HL-60 (cell line): ENCODE measurements around the gene BRAF.
"Not testable (repeated sequence)": the region's sequence is repeated elsewhere in the genome, so short reads cannot be mapped to it uniquely, and the experiment has no call there.

Source experiments
- DNase-seq, 2 experiments: peaks; one replicate each; pipeline ENCODE4 v3.0.0-alpha.2; 2010 to 2020; ENCODE audit warnings: low read depth in 1 of 2, low spot score in 1 of 2
- H3K27ac ChIP-seq: fragments of 250-450 bp; sonication (Bioruptor Pico); replicated peaks from 2 replicates; pipeline ENCODE4 v1.5.1; 2020; ENCODE audit warnings: mild to moderate bottlenecking, moderate library complexity
- H3K27me3 ChIP-seq: fragments of 250-450 bp; sonication (Bioruptor Pico); 2 replicates; pipeline ENCODE4 v1.5.1; 2021; ENCODE audit warnings: mild to moderate bottlenecking, moderate library complexity; ENCODE audit not compliant: insufficient read depth, poor library complexity, severe bottlenecking
- H3K4me3 ChIP-seq: replicated peaks from 2 replicates; pipeline ENCODE4 v1.5.1; 2011; ENCODE audit warnings: mild to moderate bottlenecking, control low read depth, low read length; ENCODE audit not compliant: insufficient read depth
- GABPA ChIP-seq: IDR thresholded peaks from 2 replicates; pipeline ENCODE4 v1.6.1; 2012; ENCODE audit warnings: low read depth
- POLR2AphosphoS5 ChIP-seq: IDR thresholded peaks from 2 replicates; pipeline ENCODE4 v1.6.1; 2012; ENCODE audit warnings: low read depth
- REST ChIP-seq: IDR thresholded peaks from 2 replicates; pipeline ENCODE4 v1.6.1; 2012; ENCODE audit warnings: low read depth; ENCODE audit not compliant: insufficient replicate concordance
- SPI1 ChIP-seq: IDR thresholded peaks from 2 replicates; pipeline ENCODE4 v1.6.1; 2012; ENCODE audit warnings: low read depth, mild to moderate bottlenecking, borderline replicate concordance
- TF ChIP-seq, protein P1 (sequence below): IDR thresholded peaks from one replicate; pipeline ENCODE4 v1.5.1; 2011; ENCODE audit warnings: low read length, control low read depth, inconsistent platforms; ENCODE audit not compliant: insufficient read depth

The BRAF gene

GRCh38 chr7:140889150-140889549 is 35.6 kb downstream of the BRAF start:
- Histone ChIP-seq H3K4me3 (no peak overlapping the region), H3K27me3 (no peaks in the 10 kb centered on the region), H3K27ac (no peak overlapping the region)
- TF ChIP-seq GABPA (no peak), REST (no peak), SPI1 (no peak), POLR2AphosphoS5 (no peak)
- TF ChIP-seq, protein P1, sequence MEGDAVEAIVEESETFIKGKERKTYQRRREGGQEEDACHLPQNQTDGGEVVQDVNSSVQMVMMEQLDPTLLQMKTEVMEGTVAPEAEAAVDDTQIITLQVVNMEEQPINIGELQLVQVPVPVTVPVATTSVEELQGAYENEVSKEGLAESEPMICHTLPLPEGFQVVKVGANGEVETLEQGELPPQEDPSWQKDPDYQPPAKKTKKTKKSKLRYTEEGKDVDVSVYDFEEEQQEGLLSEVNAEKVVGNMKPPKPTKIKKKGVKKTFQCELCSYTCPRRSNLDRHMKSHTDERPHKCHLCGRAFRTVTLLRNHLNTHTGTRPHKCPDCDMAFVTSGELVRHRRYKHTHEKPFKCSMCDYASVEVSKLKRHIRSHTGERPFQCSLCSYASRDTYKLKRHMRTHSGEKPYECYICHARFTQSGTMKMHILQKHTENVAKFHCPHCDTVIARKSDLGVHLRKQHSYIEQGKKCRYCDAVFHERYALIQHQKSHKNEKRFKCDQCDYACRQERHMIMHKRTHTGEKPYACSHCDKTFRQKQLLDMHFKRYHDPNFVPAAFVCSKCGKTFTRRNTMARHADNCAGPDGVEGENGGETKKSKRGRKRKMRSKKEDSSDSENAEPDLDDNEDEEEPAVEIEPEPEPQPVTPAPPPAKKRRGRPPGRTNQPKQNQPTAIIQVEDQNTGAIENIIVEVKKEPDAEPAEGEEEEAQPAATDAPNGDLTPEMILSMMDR, result no peak
- DNase-seq, result no peak

- TF ChIP-seq POLR2AphosphoS5, result no peak
- Histone ChIP-seq H3K4me3 (no peak overlapping the region), H3K27me3 (no peaks in the 10 kb centered on the region), H3K27ac (no peak overlapping the region)
- DNase-seq, result no peak
Observed at GRCh38 chr7:140888087-140888486, 36.6 kb downstream of the BRAF start.

DNA sequence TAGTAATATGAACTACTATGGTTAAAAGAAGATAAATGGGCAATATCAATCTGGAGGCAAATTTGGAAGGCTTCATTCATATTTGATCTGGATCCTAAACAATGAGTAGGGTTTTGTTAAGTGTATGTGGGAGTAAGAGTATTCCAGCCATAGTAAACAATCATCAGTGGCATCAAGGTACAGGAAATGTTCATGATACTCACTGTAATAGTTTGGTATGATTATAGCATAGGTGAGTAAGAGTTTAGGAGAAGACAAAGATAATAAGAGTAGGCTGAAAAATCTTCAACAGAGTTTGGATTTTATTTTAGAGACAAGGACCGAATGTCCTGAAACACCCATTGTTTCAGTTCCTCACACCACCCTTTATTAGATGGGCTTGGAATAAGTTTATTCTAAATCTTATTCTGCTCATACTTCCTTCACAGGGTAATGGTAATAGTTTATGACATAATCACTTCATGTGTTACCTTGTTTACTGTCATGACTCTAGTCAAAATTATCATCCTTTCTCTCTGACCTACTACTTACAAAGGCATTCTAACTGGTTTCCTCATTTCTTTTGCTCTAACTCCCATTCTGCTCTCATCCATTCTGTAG is 38.9 kb downstream of the BRAF start:
- no peak overlapping the region for H3K27ac ChIP-seq
- TF ChIP-seq REST (no peak), SPI1 (no peak), GABPA (no peak), POLR2AphosphoS5 (no peak)
- TF ChIP-seq, protein P1, result no peak
- H3K27me3 ChIP-seq, result no peaks in the 10 kb centered on the region
- no peak for DNase-seq
- no peak overlapping the region for H3K4me3 ChIP-seq

DNA sequence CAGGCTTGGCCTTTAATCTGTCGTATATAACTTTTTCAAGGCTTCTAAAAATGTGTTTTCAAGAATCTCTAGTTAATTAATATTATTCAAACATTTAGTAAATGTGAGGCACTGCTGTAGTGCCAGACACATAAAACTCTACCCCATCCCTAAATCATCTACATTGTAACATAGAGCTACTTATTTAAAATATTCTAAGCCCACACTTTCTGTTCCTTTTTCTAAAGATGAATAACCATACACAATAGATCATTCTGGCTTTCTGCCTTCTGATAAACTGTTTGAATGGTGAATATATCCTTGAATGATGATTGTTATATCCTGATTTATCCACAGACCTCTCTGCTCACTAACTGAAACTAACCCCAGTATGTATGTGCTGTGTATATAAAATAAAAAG is 41.4 kb downstream of the BRAF start:
- TF ChIP-seq REST (no peak), GABPA (no peak), POLR2AphosphoS5 (no peak), SPI1 (no peak)
- TF ChIP-seq, protein P1, result no peak
- DNase-seq, result no peak
- Histone ChIP-seq H3K27ac (no peak overlapping the region), H3K27me3 (no peaks in the 10 kb centered on the region), H3K4me3 (no peak overlapping the region)

DNA sequence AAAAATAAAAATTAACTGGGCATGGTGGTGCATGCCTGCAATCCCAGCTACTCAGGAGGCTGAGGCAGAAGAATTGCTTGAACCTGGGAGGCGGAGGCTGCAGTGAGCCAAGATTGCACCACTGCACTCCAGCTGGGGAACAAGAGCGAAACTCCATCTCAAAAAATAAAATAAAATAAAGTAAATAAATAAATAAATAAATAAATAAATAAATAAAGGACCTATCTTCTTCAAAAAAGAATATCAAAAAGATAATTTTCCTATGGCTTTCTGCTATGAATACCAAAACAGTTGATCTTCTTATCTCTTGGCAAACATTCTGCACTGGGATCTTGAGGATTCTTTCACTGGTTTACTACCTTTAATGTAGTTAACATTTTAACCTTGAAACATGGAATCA is 41.9 kb downstream of the BRAF start:
- not testable (repeated sequence) for H3K27me3 ChIP-seq, H3K4me3 ChIP-seq, H3K27ac ChIP-seq, DNase-seq
